A549 (cell line): ENCODE data around the gene PEX14. TPM values are rescaled to one million over a fixed set of nuclear protein-coding genes. Genes with fewer than 3 reads are reported as not detected.

Source experiments
- polyA plus RNA-seq, 4 experiments: library from polyadenylated mRNA; depleted of rRNA in 3 of 4; stranded (reverse); fragments of >200 nt; fragmentation: RNase III in 1 of 4; extraction: RNeasy Plus Mini Kit Qiagen cat#74134 plus additional on column Dnase treatment in 1 of 4; gene quantifications; 2 replicates in 3 of 4; 3 replicates in 1 of 4; pipeline ENCODE4 v1.2.3, GENCODE V29; 2011 to 2017
- small RNA-seq, 6 experiments: library from RNA; depleted of rRNA; stranded (forward); fragments of <200 nt; gene quantifications; one replicate each; pipeline ENCODE3, GENCODE V24; 2012

PEX14 gene
- polyA plus RNA-seq, 2 of the 4 experiments (the other 2 are of a cell fraction): 7.7 to 15.0 TPM

Small RNAs within 50 kb of the gene (small RNA-seq; reads per million reads assigned to genes)
- gene RN7SL614P: 0 reads per million in 6 experiments

Other genes starting within 250 kb of the PEX14 start
- gene PGD, start 75.9 kb upstream of the PEX14 start, polyA plus RNA-seq (2011; rRNA removed): 700 and 1,019 TPM in 2 replicates
- gene PGD, start 75.9 kb upstream of the PEX14 start, polyA plus RNA-seq (2017; fragmentation: RNase III; extraction: RNeasy Plus Mini Kit Qiagen cat#74134 plus additional on column Dnase treatment): 1,427 to 1,758 TPM (median 1,714 TPM) in 3 replicates
- gene CENPS, start 44.5 kb upstream of the PEX14 start, polyA plus RNA-seq (2011; rRNA removed): 19.7 and 25.7 TPM in 2 replicates
- gene CENPS, start 44.5 kb upstream of the PEX14 start, polyA plus RNA-seq (2017; fragmentation: RNase III; extraction: RNeasy Plus Mini Kit Qiagen cat#74134 plus additional on column Dnase treatment): 27.0 to 28.7 TPM (median 27.3 TPM) in 3 replicates
- 0.11 and 0.30 TPM in 2 replicates for gene CORT, start 24.9 kb upstream of the PEX14 start, polyA plus RNA-seq (2011; rRNA removed)
- 0.08 to 0.20 TPM (median 0.10 TPM) in 3 replicates for gene CORT, start 24.9 kb upstream of the PEX14 start, polyA plus RNA-seq (2017; fragmentation: RNase III; extraction: RNeasy Plus Mini Kit Qiagen cat#74134 plus additional on column Dnase treatment)
- gene DFFA, start 2.4 kb upstream of the PEX14 start, polyA plus RNA-seq (2011; rRNA removed): 28.5 and 30.0 TPM in 2 replicates
- gene DFFA, start 2.4 kb upstream of the PEX14 start, polyA plus RNA-seq (2017; fragmentation: RNase III; extraction: RNeasy Plus Mini Kit Qiagen cat#74134 plus additional on column Dnase treatment): 28.2 to 31.7 TPM (median 30.1 TPM) in 3 replicates